IPS-18c (cell line): ENCODE data around the gene TGIF2.
"Not testable (repeated sequence)": the region's sequence is repeated elsewhere in the genome, so short reads cannot be mapped to it uniquely, and the experiment has no call there.

Experiments used
- H3K4me3 ChIP-seq: 2 replicates; pipeline ENCODE4 v1.7.0; 2013; ENCODE audit warnings: low read depth, mild to moderate bottlenecking, low read length, moderate library complexity; ENCODE audit not compliant: insufficient read depth
- H3K9me3 ChIP-seq: one replicate; pipeline ENCODE4 v1.6.1; 2013; ENCODE audit warnings: mild to moderate bottlenecking, low read length, moderate library complexity; ENCODE audit not compliant: control insufficient read depth, insufficient read depth

The TGIF2 gene

GRCh38 chr20:36628076-36628475 is 54.7 kb downstream of the TGIF2 start:
- no peak overlapping the region for H3K4me3 ChIP-seq
- H3K9me3 ChIP-seq: no peaks in the 10 kb centered on the region

- Histone ChIP-seq H3K4me3 (no peak overlapping the region), H3K9me3 (no peaks in the 10 kb centered on the region)
These were observed 56.6 kb downstream of the TGIF2 start for GRCh38 chr20:36629719-36630681.

- H3K4me3 ChIP-seq: no peak overlapping the region
- no peaks in the 10 kb centered on the region for H3K9me3 ChIP-seq
These were observed 58.2 kb downstream of the TGIF2 start for GRCh38 chr20:36631646-36632045.

GRCh38 chr20:36632147-36632486 is 58.7 kb downstream of the TGIF2 start:
- Histone ChIP-seq H3K9me3 (no peaks in the 10 kb centered on the region), H3K4me3 (no peak overlapping the region)

- no peak overlapping the region for H3K4me3 ChIP-seq
- H3K9me3 ChIP-seq: no peaks in the 10 kb centered on the region
These were observed 59.3 kb downstream of the TGIF2 start for GRCh38 chr20:36632487-36633284.

GRCh38 chr20:36633285-36633772 is 59.9 kb downstream of the TGIF2 start:
- Histone ChIP-seq H3K4me3 (no peak overlapping the region), H3K9me3 (no peaks in the 10 kb centered on the region)

GRCh38 chr20:36634342-36634741 is 60.9 kb downstream of the TGIF2 start:
- H3K4me3 ChIP-seq: no peak overlapping the region

GRCh38 chr20:36638876-36639400 is 65.5 kb downstream of the TGIF2 start:
- not testable (repeated sequence) for H3K4me3 ChIP-seq

More at GRCh38 chr20:36634342-36634741, 60.9 kb downstream of the TGIF2 start:
- H3K9me3 ChIP-seq: no peaks in the 10 kb centered on the region

GRCh38 chr20:36641506-36641843 is 68.1 kb downstream of the TGIF2 start:
- Histone ChIP-seq H3K9me3 (no peaks in the 10 kb centered on the region), H3K4me3 (no peak overlapping the region)

More at GRCh38 chr20:36638876-36639400, 65.5 kb downstream of the TGIF2 start:
- not testable (repeated sequence) for H3K9me3 ChIP-seq

- H3K9me3 ChIP-seq: no peaks in the 10 kb centered on the region
- H3K4me3 ChIP-seq: no peak overlapping the region
These were observed 68.7 kb downstream of the TGIF2 start for GRCh38 chr20:36642136-36642535.
